HG02678 (cell line): ENCODE results near the gene DPP6.
"Not testable (repeated sequence)": the region's sequence is repeated elsewhere in the genome, so short reads cannot be mapped to it uniquely, and the experiment has no call there.

Experiments
- ATAC-seq: cut with Tn5 transposase; IDR thresholded peaks from one replicate; pipeline ENCODE4 v1.9.1; 2021; ENCODE audit warnings: mild to moderate bottlenecking, moderate library complexity; ENCODE audit not compliant: unreplicated experiment

The DPP6 gene

GRCh38 chr7:154914996-154915380 lies 862.8 kb downstream of the DPP6 start:
- no peak for ATAC-seq

GRCh38 chr7:154915600-154915999 lies 863.4 kb downstream of the DPP6 start:
- no peak for ATAC-seq

GRCh38 chr7:154916381-154916780 lies 864.2 kb downstream of the DPP6 start:
- no peak for ATAC-seq

GRCh38 chr7:154916856-154917807 lies 864.9 kb downstream of the DPP6 start:
- no peak for ATAC-seq

- no peak for ATAC-seq
These were observed 865.6 kb downstream of the DPP6 start for GRCh38 chr7:154917808-154918160.

- no peak for ATAC-seq
These were observed 866.1 kb downstream of the DPP6 start for GRCh38 chr7:154918266-154918665.

GRCh38 chr7:154918741-154919140 lies 866.5 kb downstream of the DPP6 start:
- ATAC-seq, result no peak

- ATAC-seq, result no peak
These were observed 867.4 kb downstream of the DPP6 start for GRCh38 chr7:154919344-154920225.

GRCh38 chr7:154922472-154922871 lies 870.3 kb downstream of the DPP6 start:
- not testable (repeated sequence) for ATAC-seq

GRCh38 chr7:154927624-154928125 lies 875.5 kb downstream of the DPP6 start:
- peak; percentile 50 for ATAC-seq

- peak; percentile 79 for ATAC-seq
These were observed 876.2 kb downstream of the DPP6 start for GRCh38 chr7:154928136-154929005.

- peak; percentile 23 for ATAC-seq
These were observed 877.0 kb downstream of the DPP6 start for GRCh38 chr7:154929006-154929726.

- ATAC-seq, result no peak
These were observed 879.7 kb downstream of the DPP6 start for GRCh38 chr7:154931906-154932305.

GRCh38 chr7:154934353-154934952 lies 882.3 kb downstream of the DPP6 start:
- not testable (repeated sequence) for ATAC-seq

GRCh38 chr7:154937837-154938236 lies 885.6 kb downstream of the DPP6 start:
- no peak for ATAC-seq

GRCh38 chr7:154942691-154943090 lies 890.5 kb downstream of the DPP6 start:
- no peak for ATAC-seq
